IPS-11a (cell line): ENCODE data around the gene LRRC70.
"Not testable (repeated sequence)": the region's sequence is repeated elsewhere in the genome, so short reads cannot be mapped to it uniquely, and the experiment has no call there.

Source experiments
- H3K4me3 ChIP-seq: one replicate; pipeline ENCODE4 v1.5.1; 2013; ENCODE audit warnings: low read depth, low read length, control low read depth

Gene LRRC70

DNA sequence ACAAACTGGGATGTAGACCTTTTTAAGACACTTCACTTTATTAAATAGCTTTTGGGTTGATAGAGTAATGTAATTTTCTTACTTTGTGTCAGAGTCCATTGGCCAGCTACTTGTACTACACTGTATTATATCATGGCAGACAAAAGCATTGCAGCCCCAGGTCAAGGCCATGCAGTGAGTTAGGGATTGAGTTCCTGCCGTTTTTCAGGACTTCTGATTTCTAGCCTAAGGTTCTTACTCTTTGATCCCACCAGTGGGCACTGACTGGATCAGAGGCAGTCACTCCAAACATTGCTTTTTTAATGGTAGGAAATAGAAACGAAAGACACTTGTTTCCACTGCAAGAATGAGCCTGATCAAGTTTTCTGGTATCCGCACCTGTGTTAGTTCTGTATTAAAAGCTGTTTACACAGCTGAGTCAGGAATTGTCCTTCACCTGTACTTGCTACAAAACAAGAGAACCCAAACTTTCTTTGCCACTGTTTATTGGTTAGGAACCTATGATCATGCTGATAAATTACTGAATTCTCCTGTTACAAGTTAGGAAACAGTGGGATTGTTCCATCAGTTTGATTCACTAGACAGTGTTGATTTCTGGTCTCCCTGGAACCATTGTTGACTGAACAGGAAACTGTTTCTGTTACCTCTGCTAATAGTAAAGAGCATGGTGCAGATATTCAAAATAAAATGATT lies 22.1 kb downstream of the LRRC70 start:
- H3K4me3 ChIP-seq, result no peak overlapping the region

- H3K4me3 ChIP-seq, result no peak overlapping the region
Observed at GRCh38 chr5:62603934-62604333, 25.3 kb downstream of the LRRC70 start.

- H3K4me3 ChIP-seq, result no peak overlapping the region
Observed at GRCh38 chr5:62605638-62606037, 27.0 kb downstream of the LRRC70 start.

- no peak overlapping the region for H3K4me3 ChIP-seq
Observed at GRCh38 chr5:62606878-62607277, 28.3 kb downstream of the LRRC70 start.

DNA sequence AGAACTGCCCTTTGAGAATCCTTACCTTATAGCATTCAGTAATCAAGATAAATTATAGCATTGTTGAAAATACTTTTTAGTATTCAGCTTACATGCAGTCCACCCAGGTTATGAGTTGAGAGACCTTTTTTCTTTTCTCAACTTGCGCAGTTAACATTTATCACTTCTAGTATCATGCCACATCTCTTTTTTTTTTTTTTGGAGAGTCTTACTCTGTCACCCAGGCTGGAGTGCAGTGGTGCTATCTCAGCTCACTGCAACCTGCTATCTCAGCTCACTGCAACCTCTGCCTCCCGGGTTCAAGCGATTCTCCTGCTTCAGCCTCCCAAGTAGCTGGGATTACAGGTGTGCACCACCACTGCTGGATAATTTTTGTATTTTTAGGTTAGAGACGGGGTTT lies 29.0 kb downstream of the LRRC70 start:
- no peak overlapping the region for H3K4me3 ChIP-seq

DNA sequence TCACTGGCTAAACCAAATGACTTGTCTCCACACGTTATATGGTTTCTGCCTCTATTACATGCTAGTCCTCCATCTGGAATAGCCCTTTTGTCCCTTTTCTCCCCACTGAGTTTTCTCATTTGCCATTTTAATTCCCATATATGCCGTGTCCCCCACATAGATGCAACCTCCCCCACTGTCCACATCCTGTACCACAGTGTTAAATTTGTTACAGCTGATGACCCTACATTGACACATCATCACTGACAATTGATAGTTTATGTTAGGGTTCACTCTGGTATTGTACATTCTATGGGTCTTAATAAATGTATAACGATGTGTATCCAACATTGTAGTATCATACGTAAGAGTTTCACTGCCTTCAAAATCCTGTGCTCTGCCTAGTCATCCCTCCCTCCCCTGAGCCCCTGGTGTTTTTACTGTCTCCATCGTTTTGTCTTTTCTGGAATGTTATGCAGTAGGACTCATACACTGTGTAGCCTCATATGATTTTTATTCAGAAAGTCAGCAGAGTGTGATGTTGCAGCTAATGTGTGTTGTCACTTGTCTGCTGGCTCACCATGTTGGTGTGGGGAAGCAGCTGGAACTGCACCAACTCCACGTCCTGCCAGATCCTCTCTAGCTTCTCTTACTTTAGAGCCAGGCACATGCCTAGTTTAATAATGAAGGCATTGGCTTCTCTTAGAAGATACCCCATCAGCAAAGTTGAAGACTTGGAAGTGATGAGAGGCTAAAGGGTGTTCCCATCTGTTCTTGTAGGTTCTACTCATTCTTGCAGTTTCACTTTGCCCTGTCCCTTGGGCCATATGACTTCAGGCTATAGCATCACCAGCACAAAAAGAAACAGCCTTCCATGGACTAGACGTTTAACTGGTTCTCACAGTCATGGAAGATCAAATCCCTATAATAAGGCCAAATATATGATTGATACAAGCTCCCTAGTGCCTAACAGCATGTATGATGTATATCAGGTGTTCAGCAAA lies 30.2 kb downstream of the LRRC70 start:
- no peak overlapping the region for H3K4me3 ChIP-seq

DNA sequence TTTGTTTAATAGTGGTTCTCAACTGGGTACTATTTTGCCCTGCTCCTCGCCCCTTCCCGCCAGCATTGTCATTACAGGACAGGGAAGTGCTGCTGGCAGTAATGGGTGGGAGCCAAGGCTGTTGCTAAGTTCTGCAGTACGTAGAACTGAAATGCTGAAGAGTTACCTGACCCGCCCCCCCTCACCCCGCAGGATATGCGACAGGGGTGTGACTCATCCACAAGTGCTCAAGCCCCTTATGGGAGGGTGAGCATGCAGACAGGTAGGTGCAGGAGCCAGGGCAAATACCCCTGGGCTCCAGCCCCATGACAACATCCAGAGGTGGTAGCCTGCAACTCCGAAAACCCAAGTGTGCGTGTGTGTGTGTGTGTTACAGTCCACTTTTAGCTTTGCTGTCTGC lies 35.7 kb downstream of the LRRC70 start:
- H3K4me3 ChIP-seq, result no peak overlapping the region

DNA sequence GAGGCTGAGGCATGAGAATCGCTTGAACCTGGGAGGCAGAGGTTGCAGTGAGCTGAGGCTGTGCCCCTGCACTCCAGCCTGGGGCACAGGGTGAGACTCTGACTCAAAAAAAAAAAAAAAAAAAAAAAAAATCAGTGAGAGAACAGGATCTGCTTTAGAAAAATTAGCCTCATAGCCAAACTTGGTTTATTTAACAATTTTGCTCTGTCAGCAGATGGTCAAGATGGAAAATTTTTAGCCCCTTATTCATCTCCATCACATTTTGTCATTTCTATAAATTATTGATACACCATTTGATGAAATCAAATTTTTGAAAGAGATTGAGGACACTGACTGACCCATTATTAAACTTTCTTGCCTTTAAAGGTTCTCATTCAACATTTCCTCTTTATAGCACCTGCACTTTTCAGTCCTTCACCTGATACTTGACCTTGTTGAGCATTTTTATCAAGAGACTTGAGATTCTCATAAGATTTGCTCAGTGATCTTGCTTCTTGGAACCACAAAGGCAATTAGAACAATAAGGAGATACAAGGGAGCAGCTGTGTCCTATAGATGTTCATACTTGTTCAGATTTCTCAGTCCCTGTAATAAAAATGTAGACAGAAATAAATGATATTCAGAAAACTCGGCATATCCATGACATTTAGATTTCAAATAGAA lies 38.1 kb downstream of the LRRC70 start:
- H3K4me3 ChIP-seq, result no peak overlapping the region

GRCh38 chr5:62617943-62618342 lies 39.3 kb downstream of the LRRC70 start:
- H3K4me3 ChIP-seq, result no peak overlapping the region

GRCh38 chr5:62620761-62621160 lies 42.1 kb downstream of the LRRC70 start:
- no peak overlapping the region for H3K4me3 ChIP-seq

DNA sequence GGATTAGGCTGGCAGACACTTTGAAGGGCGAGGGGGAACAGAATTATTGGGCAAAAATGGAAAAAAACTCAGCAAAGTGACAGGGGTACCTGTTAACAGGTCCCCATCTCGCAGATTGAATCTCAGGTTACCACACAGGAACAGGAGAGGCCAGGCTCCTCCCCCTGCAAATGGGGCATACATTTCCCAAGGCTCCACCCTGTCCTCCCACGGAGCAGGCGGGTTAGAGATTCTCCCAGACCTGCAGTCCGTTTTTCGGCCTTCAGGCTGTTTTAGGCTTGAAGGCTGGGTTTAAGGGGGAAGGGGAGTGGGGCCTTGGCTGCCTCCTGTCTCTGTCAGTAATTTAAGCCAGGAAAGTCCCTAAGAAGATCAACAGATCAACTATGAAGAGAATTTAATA lies 42.7 kb downstream of the LRRC70 start:
- no peak overlapping the region for H3K4me3 ChIP-seq

- no peak overlapping the region for H3K4me3 ChIP-seq
Observed at GRCh38 chr5:62623271-62623670, 44.7 kb downstream of the LRRC70 start.

GRCh38 chr5:62624436-62624835 lies 45.8 kb downstream of the LRRC70 start:
- not testable (repeated sequence) for H3K4me3 ChIP-seq

DNA sequence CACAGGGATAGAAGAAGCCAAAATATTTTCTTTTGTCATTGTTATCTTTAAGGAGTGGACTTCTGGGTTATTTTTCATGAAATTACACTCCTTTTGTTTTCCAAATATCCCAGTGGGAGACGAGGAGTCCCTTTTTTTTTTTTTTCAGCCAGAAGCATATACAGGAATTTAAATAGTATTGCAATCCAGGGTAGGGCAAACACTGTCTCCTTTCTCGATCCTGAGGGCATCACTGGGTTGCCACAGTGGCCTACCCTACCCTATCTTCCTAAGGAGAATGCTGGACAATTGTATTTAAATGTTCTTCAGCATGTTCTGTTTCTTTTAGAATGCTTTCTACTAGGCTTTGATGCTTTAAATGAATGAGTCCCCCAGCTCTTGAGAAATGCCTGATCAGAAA lies 47.9 kb downstream of the LRRC70 start:
- no peak overlapping the region for H3K4me3 ChIP-seq

DNA sequence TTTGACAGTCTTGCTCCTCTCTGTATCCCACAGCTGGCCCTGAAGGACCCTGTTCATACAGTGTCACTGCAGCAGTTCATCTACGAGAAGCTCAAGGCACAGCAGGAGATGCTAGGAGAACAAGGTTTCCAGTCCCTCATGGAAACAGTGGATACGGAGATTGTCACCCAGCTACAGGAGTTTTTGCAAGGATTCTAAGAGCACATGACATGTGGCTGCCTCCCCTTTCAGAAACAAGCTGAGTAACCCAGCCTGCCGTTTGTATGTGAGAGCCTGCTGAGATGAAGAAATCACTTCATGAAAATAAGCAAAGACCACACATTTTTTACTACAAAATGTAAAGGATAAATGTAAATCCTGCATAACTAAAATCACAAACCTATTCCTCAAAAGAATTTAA lies 48.5 kb downstream of the LRRC70 start:
- no peak overlapping the region for H3K4me3 ChIP-seq

DNA sequence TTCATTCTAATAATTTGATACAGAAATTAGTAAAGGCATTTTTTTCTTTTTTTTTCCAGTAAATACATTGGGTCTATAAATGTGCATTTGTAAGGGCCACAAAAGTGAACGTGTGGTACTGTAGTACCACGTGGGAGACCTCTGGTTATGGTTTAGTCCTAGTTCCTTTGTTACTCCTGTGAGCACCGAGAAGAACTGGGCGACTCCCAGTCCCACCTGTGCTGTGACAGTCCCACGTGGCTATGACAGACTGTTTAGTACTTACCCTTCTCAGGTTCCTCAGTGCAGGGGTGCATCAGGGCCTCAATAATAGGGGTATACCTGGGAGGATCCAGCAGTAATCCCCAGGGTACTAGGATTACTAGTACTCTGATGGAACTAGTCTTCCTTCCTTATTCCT lies 49.3 kb downstream of the LRRC70 start:
- H3K4me3 ChIP-seq, result no peak overlapping the region
